ENCODE results near the gene PIP5K1B. TPM values are rescaled to one million over a fixed set of nuclear protein-coding genes. Genes with fewer than 3 reads are reported as not detected.

The PIP5K1B gene
- total RNA-seq, 1 experiment from 2014 or later: 9.0 TPM

DNA sequence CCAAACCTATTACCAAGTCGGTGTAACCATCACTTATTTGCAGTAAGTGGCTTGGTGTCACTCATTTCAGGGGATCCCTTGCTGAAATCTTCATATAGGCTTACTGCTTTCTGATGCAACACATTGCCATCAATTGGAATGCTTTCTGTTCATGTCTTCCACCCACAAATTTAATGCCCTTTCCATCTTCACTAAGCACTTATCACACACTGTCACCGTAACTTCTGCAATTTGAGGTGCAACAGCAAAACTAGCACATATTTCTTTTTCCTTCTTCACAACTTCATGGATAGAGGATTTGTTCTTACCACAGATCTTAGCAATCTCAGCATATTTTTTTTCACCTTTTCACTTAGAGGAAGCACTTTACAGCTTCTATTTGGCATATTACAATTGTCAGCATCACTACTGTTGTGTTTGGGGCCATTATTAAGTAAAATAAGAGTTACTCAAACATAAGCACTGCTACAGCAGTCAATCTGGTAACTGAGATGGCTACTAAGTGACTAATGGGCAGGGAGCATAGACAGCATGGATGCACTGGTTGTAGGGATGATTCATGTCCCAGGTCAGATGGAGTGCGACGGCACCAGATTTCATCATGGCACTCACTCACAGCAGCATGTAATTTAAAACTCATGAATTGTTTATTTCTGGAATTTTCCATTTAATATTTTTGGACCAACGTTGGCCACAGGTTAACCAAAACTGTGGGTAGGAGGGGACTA is 70.1 kb downstream of the PIP5K1B start:
- H3K4me3 Mint-ChIP-seq (ENCODE audit: low read depth, unreplicated experiment): no peak overlapping the region
- no peaks in the 10 kb centered on the region for H3K4me1 Mint-ChIP-seq (ENCODE audit: low read depth, unreplicated experiment)
- intact Hi-C loops (cut with micrococcal nuclease; ENCODE audit: unreplicated experiment): loop anchor here (5.0 kb wide), 1 partner anchor 68 kb away; the partner anchor contains the start of gene PIP5K1B
- DNase-seq: no peak
- no peaks in the 10 kb centered on the region for H3K36me3 Mint-ChIP-seq (ENCODE audit: insufficient read depth, unreplicated experiment)
- H3K9me3 Mint-ChIP-seq (ENCODE audit: low read depth, unreplicated experiment): no peaks in the 10 kb centered on the region
- BruUV-seq (replicated peaks): no TSS peak
- CTCF ChIA-PET: no interaction called here
- H3K27me3 Mint-ChIP-seq (ENCODE audit: unreplicated experiment): no peaks in the 10 kb centered on the region
- TF ChIP-seq, protein P1, sequence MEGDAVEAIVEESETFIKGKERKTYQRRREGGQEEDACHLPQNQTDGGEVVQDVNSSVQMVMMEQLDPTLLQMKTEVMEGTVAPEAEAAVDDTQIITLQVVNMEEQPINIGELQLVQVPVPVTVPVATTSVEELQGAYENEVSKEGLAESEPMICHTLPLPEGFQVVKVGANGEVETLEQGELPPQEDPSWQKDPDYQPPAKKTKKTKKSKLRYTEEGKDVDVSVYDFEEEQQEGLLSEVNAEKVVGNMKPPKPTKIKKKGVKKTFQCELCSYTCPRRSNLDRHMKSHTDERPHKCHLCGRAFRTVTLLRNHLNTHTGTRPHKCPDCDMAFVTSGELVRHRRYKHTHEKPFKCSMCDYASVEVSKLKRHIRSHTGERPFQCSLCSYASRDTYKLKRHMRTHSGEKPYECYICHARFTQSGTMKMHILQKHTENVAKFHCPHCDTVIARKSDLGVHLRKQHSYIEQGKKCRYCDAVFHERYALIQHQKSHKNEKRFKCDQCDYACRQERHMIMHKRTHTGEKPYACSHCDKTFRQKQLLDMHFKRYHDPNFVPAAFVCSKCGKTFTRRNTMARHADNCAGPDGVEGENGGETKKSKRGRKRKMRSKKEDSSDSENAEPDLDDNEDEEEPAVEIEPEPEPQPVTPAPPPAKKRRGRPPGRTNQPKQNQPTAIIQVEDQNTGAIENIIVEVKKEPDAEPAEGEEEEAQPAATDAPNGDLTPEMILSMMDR (IDR thresholded peaks at IDR 0.05; ENCODE audit: unreplicated experiment): no peak
- H3K27ac Mint-ChIP-seq (ENCODE audit: unreplicated experiment): no peak overlapping the region

DNA sequence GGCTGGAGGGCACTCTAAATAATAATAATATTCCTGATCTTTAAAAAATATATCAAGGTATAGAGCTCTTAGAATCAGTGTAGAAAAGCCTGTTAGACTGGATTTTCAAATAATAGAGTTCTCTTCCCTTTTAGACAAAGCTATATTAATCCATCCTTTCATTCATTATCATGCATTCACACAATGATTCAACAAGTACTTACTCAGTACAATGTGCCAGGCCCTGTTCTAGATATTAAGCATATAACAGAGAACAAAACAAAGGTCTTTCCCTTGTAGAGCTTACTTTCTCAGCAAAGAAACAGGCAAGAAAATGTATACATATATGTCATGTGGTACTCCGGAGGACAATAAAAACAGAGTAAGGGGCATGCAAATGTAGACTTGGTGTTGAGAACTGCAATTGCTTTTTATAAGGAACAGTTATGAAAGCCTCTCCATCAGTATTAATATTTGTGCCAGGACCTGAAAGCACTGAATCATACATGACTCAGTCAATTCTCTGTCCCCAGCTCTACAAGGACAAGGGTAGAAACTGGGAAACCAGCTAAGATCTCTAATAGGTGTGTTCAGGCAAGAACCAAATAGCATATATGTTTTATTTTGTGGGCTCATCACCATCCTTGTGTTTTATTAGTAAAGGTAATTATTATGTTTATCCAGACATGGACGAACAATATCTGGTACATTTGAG is 72.2 kb downstream of the PIP5K1B start:
- Mint-ChIP-seq H3K27me3 (ENCODE audit: unreplicated experiment) (no peaks in the 10 kb centered on the region), H3K36me3 (ENCODE audit: insufficient read depth, unreplicated experiment) (no peaks in the 10 kb centered on the region), H3K27ac (ENCODE audit: unreplicated experiment) (no peak overlapping the region), H3K4me3 (ENCODE audit: low read depth, unreplicated experiment) (no peak overlapping the region), H3K4me1 (ENCODE audit: low read depth, unreplicated experiment) (no peaks in the 10 kb centered on the region), H3K9me3 (ENCODE audit: low read depth, unreplicated experiment) (no peaks in the 10 kb centered on the region)
- TF ChIP-seq, protein P1 (IDR thresholded peaks at IDR 0.05; ENCODE audit: unreplicated experiment): no peak
- intact Hi-C loops (cut with micrococcal nuclease; ENCODE audit: unreplicated experiment): loop anchor here (5.0 kb wide), 1 partner anchor 70 kb away; the partner anchor contains the start of gene PIP5K1B
- DNase-seq: no peak
- BruUV-seq (replicated peaks): no TSS peak
- CTCF ChIA-PET: no interaction called here

DNA sequence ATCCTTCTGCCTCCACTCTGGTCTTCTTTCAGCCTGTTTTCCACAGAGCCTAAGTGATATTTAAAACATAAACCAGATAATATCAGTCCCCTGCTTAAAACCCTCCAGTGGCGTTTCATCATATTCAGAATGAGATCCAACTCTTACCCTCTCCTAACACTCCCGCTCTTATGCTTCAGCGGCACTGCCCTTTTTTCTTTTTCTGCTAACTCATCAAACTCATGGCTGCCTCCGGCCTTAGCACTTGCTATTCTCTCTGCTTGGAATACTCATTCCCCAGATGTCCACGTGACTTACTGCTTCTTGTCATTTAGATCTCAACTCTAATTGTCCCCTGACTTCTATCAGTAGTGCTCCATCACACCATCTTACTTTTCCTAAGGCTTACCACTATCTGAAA is 73.6 kb downstream of the PIP5K1B start:
- H3K9me3 Mint-ChIP-seq (ENCODE audit: low read depth, unreplicated experiment): no peaks in the 10 kb centered on the region

More for the DNA sequence above, 73.6 kb downstream of the PIP5K1B start:
- no peak overlapping the region for H3K4me3 Mint-ChIP-seq (ENCODE audit: low read depth, unreplicated experiment)
- H3K27me3 Mint-ChIP-seq (ENCODE audit: unreplicated experiment): no peaks in the 10 kb centered on the region
- CTCF ChIA-PET: no interaction called here
- no TSS peak for BruUV-seq (replicated peaks)
- no peaks in the 10 kb centered on the region for H3K4me1 Mint-ChIP-seq (ENCODE audit: low read depth, unreplicated experiment)
- H3K27ac Mint-ChIP-seq (ENCODE audit: unreplicated experiment): no peak overlapping the region
- DNase-seq: no peak
- H3K36me3 Mint-ChIP-seq (ENCODE audit: insufficient read depth, unreplicated experiment): no peaks in the 10 kb centered on the region
- TF ChIP-seq, protein P1 (IDR thresholded peaks at IDR 0.05; ENCODE audit: unreplicated experiment): no peak
- intact Hi-C loops (cut with micrococcal nuclease; ENCODE audit: unreplicated experiment): loop anchor here (5.0 kb wide), 1 partner anchor 71 kb away; the partner anchor contains the start of gene PIP5K1B

Measured in Calu3 (cell line).